HG03135 (cell line): Measurements from ENCODE around the gene PCDH7.

Experiments used
- ATAC-seq: cut with Tn5 transposase; IDR thresholded peaks from one replicate; pipeline ENCODE4 v1.9.1; 2021; ENCODE audit warnings: mild to moderate bottlenecking, moderate library complexity; ENCODE audit not compliant: unreplicated experiment

Gene PCDH7

GRCh38 chr4:30776921-30777415 lies 56.8 kb downstream of the PCDH7 start:
- no peak for ATAC-seq
